GM15510 (cell line): Measurements from ENCODE around the gene ATG2B.

Experiments used
- POLR2A ChIP-seq: IDR thresholded peaks from 3 replicates; pipeline ENCODE4 v1.6.1; 2011; ENCODE audit warnings: borderline replicate concordance; ENCODE audit not compliant: insufficient read length; ENCODE audit errors: extremely low read depth

Gene ATG2B

DNA sequence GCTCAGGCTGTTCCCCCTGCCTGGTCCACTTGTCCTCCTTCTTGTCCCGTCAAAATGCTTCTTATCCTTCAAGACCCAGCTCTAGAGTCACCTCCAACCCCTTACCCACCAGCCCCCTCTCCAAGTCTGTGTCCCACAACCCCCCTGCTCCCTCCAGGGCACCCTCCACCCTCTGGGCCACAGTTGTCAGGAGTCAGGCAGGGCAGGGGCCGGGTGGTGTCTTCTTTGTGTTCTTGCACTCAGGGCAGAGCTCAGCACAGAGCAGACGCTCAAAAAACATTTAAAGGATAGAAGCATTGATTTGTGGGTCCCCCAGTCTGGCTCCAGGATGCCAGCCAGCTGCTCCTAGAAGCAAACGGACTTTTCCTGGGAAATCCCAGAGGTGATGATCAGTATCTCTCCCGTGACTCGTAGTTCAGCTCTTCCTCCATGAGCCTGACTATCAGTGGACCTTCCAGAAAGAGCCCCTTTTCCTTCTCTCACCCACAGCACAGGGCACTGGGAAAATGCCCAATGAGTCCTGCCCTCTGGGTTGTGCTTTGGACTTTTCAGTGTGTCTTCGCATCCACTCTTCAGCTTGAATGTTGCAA is 124.4 kb downstream of the ATG2B start:
- no peak for TF ChIP-seq POLR2A

DNA sequence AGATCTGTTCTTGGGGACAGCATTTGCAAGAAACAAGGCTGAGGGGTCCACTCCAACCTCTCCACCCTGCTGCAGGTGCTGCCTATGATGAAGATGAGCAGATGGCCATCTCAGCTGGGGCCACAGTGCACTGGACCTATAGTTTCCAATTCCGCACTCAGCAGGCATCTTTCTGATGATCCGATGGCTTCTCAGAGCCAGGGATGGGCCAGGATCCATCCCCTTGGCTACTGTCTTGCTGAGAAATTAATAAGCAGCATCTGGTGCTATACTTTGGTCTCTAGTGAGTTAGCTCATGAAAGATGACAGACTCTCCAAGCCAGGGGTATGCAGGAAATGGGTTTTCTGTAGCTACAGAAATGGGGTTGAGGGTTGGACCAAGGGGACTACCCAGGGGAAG is 125.5 kb downstream of the ATG2B start:
- no peak for TF ChIP-seq POLR2A

DNA sequence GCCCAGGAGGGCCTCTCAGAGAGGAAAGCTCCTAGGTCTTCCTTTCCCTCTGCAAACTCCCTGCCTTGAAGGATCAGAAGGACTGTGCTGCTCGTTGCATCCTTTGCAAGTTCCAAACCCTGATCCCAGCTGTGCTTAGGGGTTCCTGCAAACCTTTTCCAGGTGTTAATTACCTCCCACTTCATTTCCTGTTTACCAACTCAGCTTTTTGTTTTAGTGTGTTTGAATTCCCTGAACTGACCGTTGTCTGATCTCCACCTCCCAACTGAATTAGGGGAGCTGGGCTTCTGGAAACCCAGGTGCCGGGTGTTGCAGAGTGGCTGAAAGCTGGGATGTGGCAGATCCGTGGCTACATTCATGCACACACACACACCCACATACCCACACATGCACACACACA is 127.7 kb downstream of the ATG2B start:
- TF ChIP-seq POLR2A = no peak

DNA sequence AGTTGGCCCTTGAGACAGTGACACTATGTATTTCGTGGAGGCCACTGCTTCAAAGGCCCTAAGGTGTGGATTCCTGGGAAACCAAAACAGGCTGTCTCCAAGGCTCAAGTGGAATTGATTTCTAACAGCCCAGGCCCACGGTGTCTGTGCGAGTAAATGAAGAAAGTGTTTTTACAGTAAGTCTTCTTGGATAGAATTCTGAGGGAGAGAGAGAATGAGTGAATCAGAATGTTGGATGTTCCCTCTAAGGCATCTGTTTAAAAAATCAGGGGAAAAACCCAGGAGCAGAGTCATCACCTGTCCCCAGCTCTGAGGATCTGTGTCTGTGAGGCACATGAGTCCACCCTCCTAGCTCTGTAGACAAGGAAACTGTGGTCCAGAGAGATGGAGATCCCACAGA is 129.5 kb downstream of the ATG2B start:
- no peak for TF ChIP-seq POLR2A

DNA sequence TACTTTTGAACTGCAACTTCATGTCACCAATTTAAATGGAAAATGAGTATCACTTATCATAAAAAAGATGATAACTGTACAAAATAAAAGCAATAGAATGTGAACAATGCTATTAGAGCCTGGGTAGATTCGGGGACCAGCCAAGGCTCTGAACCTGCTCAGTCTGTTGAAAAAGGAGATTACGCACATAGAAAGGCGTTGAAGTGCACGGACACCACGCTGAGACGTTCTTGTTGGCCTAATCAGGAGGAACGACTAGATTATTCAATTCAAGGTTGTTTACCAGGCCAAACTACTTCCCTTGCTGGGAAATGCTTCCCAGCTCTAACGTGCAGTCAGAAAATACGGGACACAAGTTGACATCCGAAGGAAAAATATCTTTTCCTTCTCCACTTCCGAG is 130.6 kb downstream of the ATG2B start:
- TF ChIP-seq POLR2A = no peak

DNA sequence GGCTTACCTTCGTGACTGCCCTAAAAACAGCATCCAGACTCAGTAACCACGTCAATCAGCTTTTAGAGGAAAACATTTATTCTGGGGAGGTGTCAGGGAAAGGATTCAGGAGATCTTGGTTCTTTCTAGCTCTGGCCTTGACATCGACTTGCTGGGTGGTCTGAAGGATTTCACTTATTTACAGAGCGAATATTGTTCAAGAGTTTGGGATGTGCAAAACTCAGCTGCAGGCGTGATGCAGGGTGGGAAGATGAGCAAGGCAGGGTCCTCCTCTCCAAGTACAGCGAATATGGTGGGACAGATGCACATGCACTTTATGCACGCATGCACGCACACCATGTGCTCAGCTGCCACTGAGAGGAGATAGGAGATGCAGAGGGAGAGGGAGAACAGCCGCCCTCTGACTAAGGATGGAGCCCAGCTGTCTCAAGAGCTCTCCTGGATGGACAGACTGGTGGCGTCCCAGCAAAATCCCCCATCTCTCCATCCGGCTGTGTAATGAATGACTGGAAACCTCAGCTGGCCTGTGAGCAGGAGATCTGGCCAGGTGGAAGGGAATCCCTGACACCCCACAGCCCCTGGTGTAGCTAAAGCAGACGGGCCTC is 131.5 kb downstream of the ATG2B start:
- TF ChIP-seq POLR2A = no peak

DNA sequence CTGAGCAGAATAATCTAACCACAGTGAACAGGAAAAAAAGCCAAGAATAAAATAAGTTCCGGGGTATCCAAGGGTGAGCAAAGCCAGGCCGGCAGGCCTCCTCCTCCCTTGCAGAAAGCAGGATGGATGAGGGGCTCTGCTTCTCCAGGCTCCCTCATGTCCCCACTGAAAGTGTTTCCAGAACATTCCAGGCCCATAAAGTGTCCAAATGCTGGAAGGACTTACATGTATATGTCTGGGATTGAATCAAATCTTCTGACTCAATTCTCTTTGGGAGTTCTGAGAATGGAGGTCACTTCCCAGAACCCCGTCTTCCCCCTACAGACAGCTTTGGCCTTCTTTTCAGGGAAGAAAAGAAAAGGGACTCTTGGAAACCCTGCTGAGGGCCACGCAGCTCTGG is 132.1 kb downstream of the ATG2B start:
- no peak for TF ChIP-seq POLR2A

DNA sequence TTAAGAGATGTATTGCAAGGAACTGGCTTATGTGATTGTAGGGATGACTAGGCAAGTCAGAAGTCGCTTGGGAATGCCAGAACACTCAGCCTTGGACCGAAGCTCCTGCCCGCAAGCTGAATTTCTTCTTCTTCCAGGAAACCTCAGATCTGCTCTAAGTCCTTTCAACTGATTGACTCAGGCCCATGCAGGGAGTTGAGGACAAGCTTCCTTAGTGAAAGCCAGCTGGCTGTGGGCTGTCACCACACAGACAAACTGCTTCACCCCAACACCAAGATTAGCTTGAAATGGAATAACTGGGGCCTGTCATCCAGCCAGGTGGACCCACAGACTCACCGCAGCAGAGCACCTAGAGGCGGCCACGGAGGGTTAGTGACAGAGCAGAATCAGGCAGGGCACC is 133.8 kb downstream of the ATG2B start:
- TF ChIP-seq POLR2A = no peak
